Endothelial cell of umbilical vein (primary cell): Measurements from ENCODE around the gene GATAD2A. TPM values are rescaled to one million over a fixed set of nuclear protein-coding genes. Genes with fewer than 3 reads are reported as not detected.

Experiments used
- BruUV-seq: library from RNA; stranded (reverse); fragments of 400-500 nt; replicated peaks from 2 replicates; lab custom pipeline; 2021; lab: Mats Ljungman, UMichigan
- CTCF ChIA-PET: fragments of 300-600, 350-600 bp; sonication (Branson Sonifier 250); formaldehyde crosslinking; loops from one replicate; lab custom pipeline; 2021; ENCODE audit warnings: antibody characterized with exemption, inconsistent platforms; lab: Charles Lee
- POLR2A ChIA-PET: fragments of 300-600, 350-600 bp; sonication (Branson Sonifier 250); formaldehyde crosslinking; loops from one replicate; lab custom pipeline; 2021; ENCODE audit warnings: antibody characterized with exemption, inconsistent platforms; lab: Charles Lee
- DNase-seq: peaks from one replicate; pipeline ENCODE4 v3.0.0-alpha.2; 2011; ENCODE audit warnings: low read depth, low spot score
- FAIRE-seq: peaks from 2 replicates; lab custom pipeline; 2011; peaks lifted over from hg19 to GRCh38; lab: Jason Lieb, UNC
- H2AFZ ChIP-seq: 2 replicates; pipeline ENCODE4 v1.6.0; 2012; ENCODE audit warnings: low read depth, low read length, control low read depth, inconsistent platforms
- H3K27ac ChIP-seq: 2 replicates; pipeline ENCODE4 v1.5.1; 2011; ENCODE audit warnings: low read depth, mild to moderate bottlenecking, control low read depth, low read length, moderate library complexity; ENCODE audit not compliant: insufficient read depth
- H3K27me3 ChIP-seq, 2 experiments: 2 replicates each; pipeline versions ENCODE4 v1.6.0 to v1.6.1; 2011; ENCODE audit warnings: low read length in 2 of 2, mixed read lengths in 1 of 2; ENCODE audit not compliant: control insufficient read depth in 2 of 2, insufficient read depth in 2 of 2
- H3K36me3 ChIP-seq, 2 experiments: 2 replicates in 1 of 2; 3 replicates in 1 of 2; pipeline ENCODE4 v1.5.1; 2011; ENCODE audit warnings: low read length in 2 of 2, mild to moderate bottlenecking in 1 of 2, moderate library complexity in 1 of 2; ENCODE audit not compliant: control insufficient read depth in 2 of 2, insufficient read depth in 2 of 2; ENCODE audit errors: extremely low read depth in 1 of 2
- H3K4me1 ChIP-seq: 3 replicates; pipeline ENCODE4 v1.5.1; 2011; ENCODE audit warnings: mild to moderate bottlenecking, low read length; ENCODE audit not compliant: control insufficient read depth, insufficient read depth; ENCODE audit errors: extremely low read depth
- H3K4me2 ChIP-seq: 2 replicates; pipeline ENCODE4 v1.6.1; 2011; ENCODE audit warnings: low read length, control low read depth, mixed read lengths; ENCODE audit not compliant: insufficient read depth
- H3K4me3 ChIP-seq, 3 experiments: fragments of 200-600 bp in 1 of 3; sonication (generic), shearing (Covaris generic) in 1 of 3; replicated peaks in 1 of 3; 2 replicates each; pipeline ENCODE4 v1.5.1; 2011 to 2016; ENCODE audit warnings: control low read depth in 3 of 3, low read length in 3 of 3, mild to moderate bottlenecking in 2 of 3, inconsistent platforms in 1 of 3, low read depth in 1 of 3, moderate library complexity in 1 of 3; ENCODE audit not compliant: insufficient read depth in 1 of 3
- H3K79me2 ChIP-seq: 2 replicates; pipeline ENCODE4 v1.6.0; 2012; ENCODE audit warnings: low read length, inconsistent platforms; ENCODE audit not compliant: control insufficient read depth, insufficient read depth
- H3K9ac ChIP-seq: replicated peaks from 2 replicates; pipeline ENCODE3; 2011; ENCODE audit warnings: low read length, control low read depth; ENCODE audit not compliant: insufficient read depth; ENCODE audit errors: extremely low read depth
- H3K9me1 ChIP-seq: replicated peaks from 3 replicates; pipeline ENCODE4 v1.6.0; 2011; ENCODE audit warnings: mild to moderate bottlenecking, low read length; ENCODE audit not compliant: control insufficient read depth, insufficient read depth; ENCODE audit errors: extremely low read depth
- H3K9me3 ChIP-seq: replicated peaks from 2 replicates; pipeline ENCODE4 v1.5.1; 2012; ENCODE audit warnings: low read length, inconsistent platforms; ENCODE audit not compliant: control insufficient read depth, insufficient read depth
- H4K20me1 ChIP-seq: replicated peaks from 2 replicates; pipeline ENCODE3; 2011; ENCODE audit warnings: mild to moderate bottlenecking, low read length; ENCODE audit not compliant: control insufficient read depth, insufficient read depth; ENCODE audit errors: extremely low read depth
- JUN ChIP-seq: IDR thresholded peaks from 2 replicates; pipeline ENCODE4 v1.6.1; 2011; ENCODE audit warnings: borderline replicate concordance, low read depth; ENCODE audit not compliant: insufficient read length, insufficient read depth
- POLR2AphosphoS5 ChIP-seq: IDR thresholded peaks from 2 replicates; pipeline ENCODE4 v1.6.1; 2012; ENCODE audit warnings: low read depth, mild to moderate bottlenecking, control low read depth, low read length, moderate library complexity; ENCODE audit not compliant: insufficient read depth
- dilution Hi-C: fragments of 300-500 bp; cut with MboI; formaldehyde crosslinking; loops from one replicate; pipeline ENCODE4 v1.15.0; 2019; ENCODE audit warnings: low sequenced_read_pairs; ENCODE audit not compliant: extremely low pct_ligation_motif_present
- intact Hi-C: fragments of 100-400 bp; cut with micrococcal nuclease; formaldehyde crosslinking; loops from one replicate; pipeline ENCODE4 v1.10.0; 2022
- polyA plus RNA-seq, 4 experiments: library from polyadenylated mRNA; depleted of rRNA in 3 of 4; stranded (reverse) in 3 of 4; unstranded in 1 of 4; fragments of >200 nt; gene quantifications; 2 replicates each; pipeline versions ENCODE4 v1.2.1 to v1.2.3, GENCODE V29; 2011 to 2012; ENCODE audit warnings: missing spikeins in 1 of 4
- total RNA-seq: library from RNA; stranded (reverse); gene quantifications from 2 replicates; pipeline ENCODE4 v1.2.3, GENCODE V29; 2021

GATAD2A gene
- total and polyA plus RNA-seq, 2 donors (not counting 3 experiments of a cell fraction or from before 2014, with no cell fraction given), result 27.3 to 134 TPM

GRCh38 chr19:19507354-19507753 lies 101.9 kb downstream of the GATAD2A start:
- Histone ChIP-seq H3K79me2 (no peaks in the 10 kb centered on the region), H3K27ac (no peak overlapping the region), H3K9me1 (no peaks in the 10 kb centered on the region), H3K4me3 (no peak overlapping the region), H2AFZ (no peak overlapping the region), H3K9me3 (no peaks in the 10 kb centered on the region), H3K4me2 (no peak overlapping the region), H3K4me1 (no peaks in the 10 kb centered on the region), H4K20me1 (no peaks in the 10 kb centered on the region), H3K36me3 (peaks cover 14 to 29% of the 10 kb centered on the region in 2 experiments), H3K9ac (no peak overlapping the region), H3K27me3 (no peaks in the 10 kb centered on the region)
- FAIRE-seq, result no peak
- TF ChIP-seq POLR2AphosphoS5 (no peak), JUN (no peak)
- no TSS peak for BruUV-seq
- no peak for DNase-seq
- intact Hi-C loops (no loop called here), dilution Hi-C loops (no loop called here)
- ChIA-PET CTCF (no interaction called here), POLR2A (interaction anchor here (1.2 kb wide), 1 partner anchor 15 kb away, joined by 7 read pairs; no protein-coding TSS in a partner anchor)

DNA sequence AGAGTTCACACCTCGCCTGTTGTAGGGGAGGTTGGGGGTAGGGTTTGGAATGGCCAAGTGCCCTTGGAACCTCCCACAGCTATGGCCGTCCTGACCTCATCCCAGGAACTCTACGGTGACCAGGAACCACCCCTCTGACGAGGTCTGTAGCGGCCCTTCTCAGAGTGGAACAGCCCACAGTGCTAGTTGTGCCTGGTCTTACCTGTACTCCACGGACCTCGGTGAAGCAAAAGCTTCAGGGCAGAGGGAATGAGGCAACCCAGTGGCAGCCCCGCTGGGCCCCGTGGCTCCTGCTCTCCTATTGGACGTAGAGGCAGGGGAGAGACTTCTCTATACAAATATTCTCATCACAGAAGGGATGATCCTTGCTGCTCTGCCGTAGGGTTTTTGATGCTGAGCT lies 102.7 kb downstream of the GATAD2A start:
- Histone ChIP-seq H3K9me1 (no peaks in the 10 kb centered on the region), H2AFZ (no peak overlapping the region), H3K9ac (no peak overlapping the region), H3K4me3 (no peak overlapping the region), H3K4me1 (no peaks in the 10 kb centered on the region), H3K27me3 (no peaks in the 10 kb centered on the region), H3K4me2 (no peak overlapping the region), H3K27ac (no peak overlapping the region), H3K79me2 (no peaks in the 10 kb centered on the region), H3K9me3 (no peaks in the 10 kb centered on the region), H4K20me1 (no peaks in the 10 kb centered on the region), H3K36me3 (peaks cover 14 to 22% of the 10 kb centered on the region in 2 experiments)
- FAIRE-seq (no peak), DNase-seq (no peak)
- BruUV-seq, result TSS peak; percentile 1
- dilution Hi-C loops (no loop called here), intact Hi-C loops (no loop called here)
- no peak for TF ChIP-seq JUN
- ChIA-PET POLR2A (interaction anchor here (1.2 kb wide), 1 partner anchor 15 kb away, joined by 7 read pairs; no protein-coding TSS in a partner anchor), CTCF (no interaction called here)
